ENCODE data around the gene TMEM26.

The TMEM26 gene

GRCh38 chr10:61481597-61481996, 28.4 kb upstream of the TMEM26 start:
- no peak for TF ChIP-seq CTCF (conservative IDR thresholded peaks at IDR 0.05; ENCODE audit: low read length)
- DNase-seq (ENCODE audit: low read depth): no peak
- H3K4me3 ChIP-seq (ENCODE audit: low read length): no peak overlapping the region

- TF ChIP-seq CTCF (conservative IDR thresholded peaks at IDR 0.05; ENCODE audit: low read length): no peak
- DNase-seq (ENCODE audit: low read depth): peak; percentile 51
Measured at GRCh38 chr10:61480208-61480607, 27.0 kb upstream of the TMEM26 start.

GRCh38 chr10:61478621-61479312, 25.6 kb upstream of the TMEM26 start:
- 0 out of 2 replicates have a peak, but pooled peaks have one; percentile 7 for TF ChIP-seq CTCF (conservative IDR thresholded peaks at IDR 0.05; ENCODE audit: low read length)
- no peak for DNase-seq (ENCODE audit: low read depth)
- no peak overlapping the region for H3K4me3 ChIP-seq (ENCODE audit: low read length)

More at GRCh38 chr10:61480208-61480607, 27.0 kb upstream of the TMEM26 start:
- no peak overlapping the region for H3K4me3 ChIP-seq (ENCODE audit: low read length)

GRCh38 chr10:61477451-61477850, 24.3 kb upstream of the TMEM26 start:
- H3K4me3 ChIP-seq (ENCODE audit: low read length): no peak overlapping the region
- TF ChIP-seq CTCF (conservative IDR thresholded peaks at IDR 0.05; ENCODE audit: low read length): no peak

GRCh38 chr10:61476529-61476928, 23.3 kb upstream of the TMEM26 start:
- no peak overlapping the region for H3K4me3 ChIP-seq (ENCODE audit: low read length)
- no peak for DNase-seq (ENCODE audit: low read depth)
- no peak for TF ChIP-seq CTCF (conservative IDR thresholded peaks at IDR 0.05; ENCODE audit: low read length)

More at GRCh38 chr10:61477451-61477850, 24.3 kb upstream of the TMEM26 start:
- DNase-seq (ENCODE audit: low read depth): no peak

GRCh38 chr10:61475449-61475873, 22.3 kb upstream of the TMEM26 start:
- no peak for TF ChIP-seq CTCF (conservative IDR thresholded peaks at IDR 0.05; ENCODE audit: low read length)
- DNase-seq (ENCODE audit: low read depth): peak; percentile 68
- H3K4me3 ChIP-seq (ENCODE audit: low read length): no peak overlapping the region

- DNase-seq (ENCODE audit: low read depth): no peak
- TF ChIP-seq CTCF (conservative IDR thresholded peaks at IDR 0.05; ENCODE audit: low read length): no peak
- H3K4me3 ChIP-seq (ENCODE audit: low read length): no peak overlapping the region
Measured at GRCh38 chr10:61472090-61472674, 19.0 kb upstream of the TMEM26 start.

Measured in AG10803 (cell line).